ENCODE measurements around the gene GBE1.

The GBE1 gene

DNA sequence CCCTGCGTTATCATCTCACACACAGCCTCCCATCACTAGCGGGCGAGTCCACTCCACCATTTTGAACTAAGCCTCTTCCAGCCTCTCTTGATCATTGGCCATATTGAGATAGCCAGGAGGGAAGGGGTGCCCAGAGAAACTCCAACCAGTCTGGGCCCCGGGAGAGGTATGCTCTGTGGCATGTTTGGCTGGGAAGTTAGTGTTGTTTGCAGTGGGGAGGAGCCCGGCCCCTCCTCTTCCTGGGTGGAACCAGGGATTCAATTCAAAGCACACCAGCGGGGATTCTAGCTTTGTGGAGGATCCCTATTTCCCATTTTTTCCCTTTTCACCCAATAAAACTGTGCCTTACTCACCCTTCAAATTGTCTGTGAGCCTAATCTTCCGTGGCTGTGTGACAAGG lies 71.8 kb downstream of the GBE1 start:
- no peak for TF ChIP-seq EGR1 (IDR thresholded peaks at IDR 0.05)
- TF ChIP-seq MAX (IDR thresholded peaks at IDR 0.05): no peak

- TF ChIP-seq TCF12 (IDR thresholded peaks at IDR 0.05; ENCODE audit: low read depth): no peak
- no peak for TF ChIP-seq CEBPB (IDR thresholded peaks at IDR 0.05)
- TF ChIP-seq EP300 (IDR thresholded peaks at IDR 0.05; ENCODE audit: borderline replicate concordance): no peak
Measured at GRCh38 chr3:81684751-81685395, 76.6 kb downstream of the GBE1 start.

DNA sequence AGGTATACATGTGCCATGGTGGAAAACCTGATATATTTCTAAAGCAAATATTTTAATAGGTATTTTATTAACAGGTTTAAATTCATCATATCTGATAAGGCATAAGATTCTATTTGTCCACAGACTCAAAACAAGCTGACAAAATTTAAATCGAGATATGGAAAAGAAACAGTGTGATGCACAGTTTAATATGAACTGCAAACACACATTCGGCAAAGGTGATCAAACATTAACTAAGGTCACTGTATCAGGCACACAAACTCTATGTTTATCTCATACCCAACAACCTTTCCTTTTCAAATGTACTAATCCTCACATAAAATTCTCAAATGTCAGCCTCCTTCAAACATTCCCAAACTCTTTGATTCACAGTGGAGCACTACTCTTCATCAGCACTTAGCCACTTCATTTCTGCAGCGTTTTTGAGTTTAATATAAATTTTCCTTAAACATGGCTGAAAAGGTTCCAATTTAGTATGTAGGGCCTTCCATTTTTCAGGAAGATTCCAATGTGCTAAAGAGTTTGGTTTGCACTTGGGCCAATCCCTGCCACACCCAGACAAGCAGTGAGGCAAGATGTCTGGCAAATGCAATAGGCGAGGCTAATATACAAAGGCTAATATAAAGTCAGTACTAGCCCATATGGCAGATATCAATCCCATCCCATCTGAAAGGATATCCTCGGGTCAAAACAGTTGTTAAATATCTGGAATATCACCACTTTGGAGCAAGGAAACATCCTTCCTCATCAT lies 84.6 kb downstream of the GBE1 start:
- TF ChIP-seq NFIC (IDR thresholded peaks at IDR 0.05): no peak
- TF ChIP-seq, protein P1, sequence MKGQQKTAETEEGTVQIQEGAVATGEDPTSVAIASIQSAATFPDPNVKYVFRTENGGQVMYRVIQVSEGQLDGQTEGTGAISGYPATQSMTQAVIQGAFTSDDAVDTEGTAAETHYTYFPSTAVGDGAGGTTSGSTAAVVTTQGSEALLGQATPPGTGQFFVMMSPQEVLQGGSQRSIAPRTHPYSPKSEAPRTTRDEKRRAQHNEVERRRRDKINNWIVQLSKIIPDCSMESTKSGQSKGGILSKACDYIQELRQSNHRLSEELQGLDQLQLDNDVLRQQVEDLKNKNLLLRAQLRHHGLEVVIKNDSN (IDR thresholded peaks at IDR 0.05): no peak
- no peak for TF ChIP-seq TAF1 (IDR thresholded peaks at IDR 0.05; ENCODE audit: low read depth)
- no peak for TF ChIP-seq EGR1 (IDR thresholded peaks at IDR 0.05)
- no peak for TF ChIP-seq TEAD4 (IDR thresholded peaks at IDR 0.05)
- no peak for TF ChIP-seq ZBTB7A (IDR thresholded peaks at IDR 0.05; ENCODE audit: low read depth)
- no peak for TF ChIP-seq TCF12 (IDR thresholded peaks at IDR 0.05; ENCODE audit: low read depth)
- TF ChIP-seq CREB1 (IDR thresholded peaks at IDR 0.05; ENCODE audit: low read depth): no peak
- no peak for TF ChIP-seq EP300 (IDR thresholded peaks at IDR 0.05; ENCODE audit: borderline replicate concordance)
- no peak for TF ChIP-seq RAD21 (IDR thresholded peaks at IDR 0.05; ENCODE audit: low read depth)
- TF ChIP-seq MAX (IDR thresholded peaks at IDR 0.05): no peak
- TF ChIP-seq YY1 (IDR thresholded peaks at IDR 0.05; ENCODE audit: low read depth): no peak
- no peak for TF ChIP-seq FOXM1 (IDR thresholded peaks at IDR 0.05; ENCODE audit: borderline replicate concordance, low read depth)
- TF ChIP-seq CEBPB (IDR thresholded peaks at IDR 0.05): no peak
- no peak for TF ChIP-seq REST (IDR thresholded peaks at IDR 0.05; ENCODE audit: low read depth)

DNA sequence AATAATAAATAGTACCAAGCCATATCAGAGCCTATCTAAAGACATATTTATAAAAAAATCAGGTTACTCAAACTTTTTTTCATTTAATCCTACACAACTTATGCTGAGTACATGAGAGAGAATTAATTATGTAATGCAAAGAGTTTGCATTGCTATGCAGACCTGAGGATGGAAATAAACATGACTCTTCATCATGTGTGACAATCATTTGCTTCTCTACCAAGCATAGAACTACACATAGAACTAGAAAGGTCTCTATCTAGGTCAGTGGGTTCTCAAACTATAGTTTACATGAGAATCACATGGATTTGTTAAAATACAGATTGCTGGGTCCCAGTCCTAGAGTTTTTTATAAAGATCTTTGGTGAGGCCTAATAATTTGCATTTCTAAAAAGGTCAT lies 86.8 kb downstream of the GBE1 start:
- no peak for TF ChIP-seq YY1 (IDR thresholded peaks at IDR 0.05; ENCODE audit: low read depth)
- no peak for TF ChIP-seq REST (IDR thresholded peaks at IDR 0.05; ENCODE audit: low read depth)
- TF ChIP-seq, protein P1 (IDR thresholded peaks at IDR 0.05): no peak
- no peak for TF ChIP-seq MAX (IDR thresholded peaks at IDR 0.05)
- TF ChIP-seq TAF1 (IDR thresholded peaks at IDR 0.05; ENCODE audit: low read depth): no peak
- TF ChIP-seq EGR1 (IDR thresholded peaks at IDR 0.05): no peak
- TF ChIP-seq NFIC (IDR thresholded peaks at IDR 0.05): no peak
- no peak for TF ChIP-seq ZBTB7A (IDR thresholded peaks at IDR 0.05; ENCODE audit: low read depth)
- no peak for TF ChIP-seq EP300 (IDR thresholded peaks at IDR 0.05; ENCODE audit: borderline replicate concordance)
- TF ChIP-seq CREB1 (IDR thresholded peaks at IDR 0.05; ENCODE audit: low read depth): no peak
- TF ChIP-seq TEAD4 (IDR thresholded peaks at IDR 0.05): no peak

DNA sequence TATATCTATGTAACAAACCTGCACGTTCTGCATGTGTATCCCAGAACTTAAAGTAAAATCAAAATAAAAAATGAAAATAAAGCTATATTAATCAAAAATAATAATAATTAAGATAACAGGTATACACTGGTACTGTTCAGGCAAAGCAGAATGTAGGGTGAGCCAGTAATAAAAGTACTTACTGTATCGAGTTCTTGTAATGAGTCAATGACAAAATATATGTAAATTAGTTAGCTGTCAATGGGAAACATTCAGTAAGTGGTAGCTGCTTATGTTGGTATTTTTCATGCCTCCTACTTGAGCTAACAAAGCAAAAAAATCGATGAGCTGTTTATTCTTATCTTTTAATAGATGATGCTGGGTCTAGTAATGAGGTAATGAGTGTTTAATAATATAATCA lies 93.2 kb downstream of the GBE1 start:
- no peak for TF ChIP-seq EP300 (IDR thresholded peaks at IDR 0.05; ENCODE audit: borderline replicate concordance)

DNA sequence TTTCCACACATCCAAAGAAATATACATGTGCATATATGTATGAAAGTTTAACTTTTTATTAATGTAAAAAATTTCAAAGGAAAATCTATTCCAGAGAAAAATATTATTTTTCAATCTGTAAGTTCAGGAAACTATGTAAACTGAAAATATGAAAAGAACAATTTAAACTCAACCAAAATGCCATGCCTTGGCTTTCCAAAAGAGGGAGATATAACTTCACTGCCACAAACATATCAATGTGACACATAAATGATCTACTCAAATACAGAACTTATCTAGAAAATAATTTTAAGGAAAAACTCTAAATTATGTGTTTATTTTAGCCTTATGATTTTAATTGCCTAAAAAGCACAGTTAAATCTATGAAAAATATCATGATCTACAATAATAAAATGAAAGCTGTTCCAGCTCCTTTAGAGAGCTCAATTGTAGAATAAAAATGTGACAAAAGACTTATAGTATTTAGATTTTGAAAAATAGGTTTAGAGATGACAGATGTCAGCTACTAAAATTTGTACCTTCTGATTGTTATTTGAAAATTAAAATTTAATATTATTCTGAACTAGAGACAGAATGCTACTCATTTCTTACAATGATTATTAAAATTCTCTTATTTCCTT lies 94.8 kb downstream of the GBE1 start:
- no peak for TF ChIP-seq TAF1 (IDR thresholded peaks at IDR 0.05; ENCODE audit: low read depth)
- no peak for TF ChIP-seq CREB1 (IDR thresholded peaks at IDR 0.05; ENCODE audit: low read depth)
- TF ChIP-seq NFIC (IDR thresholded peaks at IDR 0.05): no peak
- TF ChIP-seq, protein P1 (IDR thresholded peaks at IDR 0.05): no peak
- TF ChIP-seq ZBTB7A (IDR thresholded peaks at IDR 0.05; ENCODE audit: low read depth): no peak
- TF ChIP-seq CEBPB (IDR thresholded peaks at IDR 0.05): no peak
- peak; percentile 80 for TF ChIP-seq RAD21 (IDR thresholded peaks at IDR 0.05; ENCODE audit: low read depth)
- no peak for TF ChIP-seq REST (IDR thresholded peaks at IDR 0.05; ENCODE audit: low read depth)

Data from Ishikawa (cell line).